ENCODE results near the gene FOSL1. TPM values are rescaled to one million over a fixed set of nuclear protein-coding genes. Genes with fewer than 3 reads are reported as not detected.

Gene FOSL1
- total and polyA plus RNA-seq, 2 of the 13 experiments (the other 11 are each of a cell fraction or from before 2014, with no cell fraction given): 4.0 to 4.1 TPM

- TF ChIP-seq ZBTB3 (CRISPR knock-in tag; IDR thresholded peaks at IDR 0.05; ENCODE audit: borderline replicate concordance, low read depth) (no peak), ZNF841 (CRISPR knock-in tag; IDR thresholded peaks at IDR 0.05; ENCODE audit: borderline replicate concordance) (no peak), RFXAP (CRISPR knock-in tag; IDR thresholded peaks at IDR 0.05; ENCODE audit: borderline replicate concordance) (no peak), SMC3 (IDR thresholded peaks at IDR 0.05; ENCODE audit: low read length) (no peak), SNRNP70 (IDR thresholded peaks at IDR 0.05; ENCODE audit: low read depth, low read length) (no peak), ZNF549 (CRISPR knock-in tag; IDR thresholded peaks at IDR 0.05) (no peak), ZMAT5 (CRISPR knock-in tag; IDR thresholded peaks at IDR 0.05; ENCODE audit: borderline replicate concordance, low read depth) (no peak), ZNF382 (CRISPR knock-in tag; IDR thresholded peaks at IDR 0.05; ENCODE audit: borderline replicate concordance) (no peak), DMAP1 (CRISPR knock-in tag; IDR thresholded peaks at IDR 0.05) (0 out of 2 replicates have a peak, but pooled peaks have one; percentile 27), STAT6 (CRISPR knock-in tag; IDR thresholded peaks at IDR 0.05; ENCODE audit: borderline replicate concordance) (no peak), THAP7 (CRISPR knock-in tag; IDR thresholded peaks at IDR 0.05) (no peak), ZNF317 (CRISPR knock-in tag; IDR thresholded peaks at IDR 0.05) (0 out of 2 replicates have a peak, but pooled peaks have one; percentile 48), ZNF275 (CRISPR knock-in tag; IDR thresholded peaks at IDR 0.05; ENCODE audit: borderline replicate concordance) (0 out of 2 replicates have a peak, but pooled peaks have one; percentile 38), ZBTB33 (CRISPR knock-in tag; IDR thresholded peaks at IDR 0.05) (no peak), TFAP4 (IDR thresholded peaks at IDR 0.05; ENCODE audit: borderline replicate concordance, low read depth) (peak; percentile 67; the same call in 1 of the 2 replicates), ZNF496 (CRISPR knock-in tag; IDR thresholded peaks at IDR 0.05; ENCODE audit: insufficient replicate concordance) (no peak), ZXDC (CRISPR knock-in tag; IDR thresholded peaks at IDR 0.05) (no peak)
Observed at GRCh38 chr11:65873318-65874156, 26.7 kb downstream of the FOSL1 start (continued).
